C4-2B (cell line): Measurements from ENCODE around the gene CYTH1.

Source experiments
- H3K27ac ChIP-seq: fragments of 450-650 bp; 2 replicates; pipeline ENCODE4 v1.5.1; 2017
- ZFX ChIP-seq: fragments of 450-650 bp; IDR thresholded peaks from 2 replicates; pipeline ENCODE4 v1.6.1; 2017
- TF ChIP-seq, protein P1 (sequence below): fragments of 450-650 bp; conservative IDR thresholded peaks from 2 replicates; pipeline ENCODE4 v1.5.1; 2017; ENCODE audit warnings: mild to moderate bottlenecking

Gene CYTH1

DNA sequence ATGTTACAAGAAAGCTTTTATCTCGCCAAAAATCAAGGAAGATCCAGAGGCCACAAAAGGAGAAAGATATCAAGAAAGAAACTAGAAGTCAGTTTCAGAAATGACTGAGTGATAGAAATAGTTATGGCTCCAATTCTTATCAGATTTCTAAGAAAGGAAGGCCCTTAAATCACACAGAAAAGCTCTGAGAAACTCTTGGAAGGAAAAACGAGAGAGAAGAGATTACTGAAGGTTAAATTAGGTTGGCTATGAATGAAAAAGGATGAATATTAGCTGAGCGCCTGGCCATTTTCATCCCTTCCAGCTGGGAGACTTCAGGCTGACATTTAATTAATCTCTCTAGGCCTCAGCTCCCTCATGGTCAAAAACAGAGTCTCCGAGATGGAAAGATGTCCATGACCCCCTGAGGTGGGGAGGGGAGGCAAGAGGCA lies 72.3 kb downstream of the CYTH1 start:
- no peak overlapping the region for H3K27ac ChIP-seq
- TF ChIP-seq, protein P1, sequence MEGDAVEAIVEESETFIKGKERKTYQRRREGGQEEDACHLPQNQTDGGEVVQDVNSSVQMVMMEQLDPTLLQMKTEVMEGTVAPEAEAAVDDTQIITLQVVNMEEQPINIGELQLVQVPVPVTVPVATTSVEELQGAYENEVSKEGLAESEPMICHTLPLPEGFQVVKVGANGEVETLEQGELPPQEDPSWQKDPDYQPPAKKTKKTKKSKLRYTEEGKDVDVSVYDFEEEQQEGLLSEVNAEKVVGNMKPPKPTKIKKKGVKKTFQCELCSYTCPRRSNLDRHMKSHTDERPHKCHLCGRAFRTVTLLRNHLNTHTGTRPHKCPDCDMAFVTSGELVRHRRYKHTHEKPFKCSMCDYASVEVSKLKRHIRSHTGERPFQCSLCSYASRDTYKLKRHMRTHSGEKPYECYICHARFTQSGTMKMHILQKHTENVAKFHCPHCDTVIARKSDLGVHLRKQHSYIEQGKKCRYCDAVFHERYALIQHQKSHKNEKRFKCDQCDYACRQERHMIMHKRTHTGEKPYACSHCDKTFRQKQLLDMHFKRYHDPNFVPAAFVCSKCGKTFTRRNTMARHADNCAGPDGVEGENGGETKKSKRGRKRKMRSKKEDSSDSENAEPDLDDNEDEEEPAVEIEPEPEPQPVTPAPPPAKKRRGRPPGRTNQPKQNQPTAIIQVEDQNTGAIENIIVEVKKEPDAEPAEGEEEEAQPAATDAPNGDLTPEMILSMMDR, result no peak
- no peak for TF ChIP-seq ZFX

DNA sequence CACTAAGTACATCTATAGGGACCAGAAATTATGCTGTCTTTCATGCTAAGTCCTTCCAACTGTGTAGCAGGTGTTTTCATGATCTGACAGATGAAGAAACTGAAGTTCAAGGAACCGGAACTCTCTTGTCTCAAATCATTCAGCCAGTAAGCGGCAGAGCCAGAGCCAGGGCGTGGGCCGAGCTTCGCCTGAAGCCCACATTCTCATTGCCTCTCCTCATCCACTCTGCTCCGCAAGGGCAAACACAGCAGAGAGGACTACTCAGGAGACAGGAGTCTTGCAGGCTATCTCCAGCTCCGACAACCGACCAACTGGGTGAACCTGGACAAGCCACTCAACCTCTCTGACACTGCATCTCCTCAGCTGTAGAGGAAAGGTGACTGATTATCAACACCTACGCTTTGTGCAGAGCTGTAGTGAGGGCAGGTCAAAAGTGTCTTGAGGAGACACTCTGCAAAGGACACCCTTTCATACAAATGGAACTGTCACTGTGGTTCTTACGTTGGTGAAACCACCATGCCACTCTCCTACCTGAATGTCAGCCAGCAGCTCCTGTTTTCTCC lies 72.9 kb downstream of the CYTH1 start:
- no peak overlapping the region for H3K27ac ChIP-seq
- no peak for TF ChIP-seq ZFX
- TF ChIP-seq, protein P1, result no peak

DNA sequence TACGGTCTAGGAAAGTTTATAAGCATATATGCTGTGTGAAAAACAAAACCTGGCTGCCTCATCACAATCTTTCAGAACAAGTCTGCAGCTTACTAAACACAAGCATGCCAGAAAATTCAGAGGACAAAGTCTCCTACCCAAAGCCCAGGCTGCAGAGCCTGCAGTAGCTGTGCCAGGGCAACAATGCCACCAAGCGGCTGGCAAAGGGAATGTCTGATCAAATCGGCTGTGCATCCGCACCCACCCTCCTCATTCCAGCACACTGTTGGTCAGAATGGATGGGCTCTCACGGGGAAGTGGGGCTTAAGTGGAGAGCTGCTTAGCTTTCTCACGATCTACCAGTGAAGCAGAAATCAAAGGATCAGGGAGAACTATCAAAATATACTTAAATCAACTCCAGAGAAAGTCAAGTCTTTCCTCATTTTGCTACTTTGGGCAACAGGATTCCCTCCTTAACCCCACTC lies 73.5 kb downstream of the CYTH1 start:
- TF ChIP-seq ZFX, result no peak
- TF ChIP-seq, protein P1, result peak; percentile 96
- no peak overlapping the region for H3K27ac ChIP-seq

DNA sequence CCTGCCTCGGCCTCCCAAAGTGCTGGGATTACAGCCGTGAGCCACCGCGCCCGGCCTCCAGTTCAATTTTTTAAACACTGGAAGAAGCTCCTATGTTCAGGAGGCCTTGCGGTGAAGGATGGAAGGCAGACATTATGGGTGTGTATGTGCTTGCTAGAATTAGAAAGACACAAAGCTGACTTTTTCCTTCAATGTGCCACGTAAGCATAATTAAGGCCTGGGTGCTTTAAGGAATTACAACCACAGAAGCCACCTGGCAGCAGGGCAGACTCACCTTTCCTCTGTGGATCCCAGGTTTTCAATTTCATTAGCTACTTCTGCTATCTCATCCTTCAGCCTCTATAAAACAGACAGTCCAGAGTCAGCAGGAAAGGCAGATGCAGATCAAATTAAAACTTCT lies 74.2 kb downstream of the CYTH1 start:
- no peak overlapping the region for H3K27ac ChIP-seq
- no peak for TF ChIP-seq ZFX
- TF ChIP-seq, protein P1, result no peak

DNA sequence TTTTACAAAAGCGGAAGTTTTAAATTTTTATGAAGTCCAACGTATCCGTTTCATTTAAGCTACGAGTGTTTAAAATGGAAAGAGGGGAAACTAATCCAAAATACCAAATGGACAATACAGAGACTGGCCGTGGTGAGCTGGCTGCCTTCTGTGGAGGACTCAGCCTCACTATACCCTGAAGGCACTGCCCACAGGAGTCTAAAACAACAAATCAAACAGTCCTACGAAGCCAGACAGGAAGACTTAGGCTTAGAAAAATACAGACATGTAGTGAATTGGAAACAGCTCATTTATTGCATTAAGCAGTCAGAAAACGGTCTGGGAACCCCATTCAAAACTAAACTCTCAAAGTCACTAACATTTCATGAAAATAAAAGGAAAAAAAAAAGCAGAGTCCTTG lies 75.1 kb downstream of the CYTH1 start:
- H3K27ac ChIP-seq, result no peak overlapping the region
- no peak for TF ChIP-seq ZFX
- TF ChIP-seq, protein P1, result no peak

DNA sequence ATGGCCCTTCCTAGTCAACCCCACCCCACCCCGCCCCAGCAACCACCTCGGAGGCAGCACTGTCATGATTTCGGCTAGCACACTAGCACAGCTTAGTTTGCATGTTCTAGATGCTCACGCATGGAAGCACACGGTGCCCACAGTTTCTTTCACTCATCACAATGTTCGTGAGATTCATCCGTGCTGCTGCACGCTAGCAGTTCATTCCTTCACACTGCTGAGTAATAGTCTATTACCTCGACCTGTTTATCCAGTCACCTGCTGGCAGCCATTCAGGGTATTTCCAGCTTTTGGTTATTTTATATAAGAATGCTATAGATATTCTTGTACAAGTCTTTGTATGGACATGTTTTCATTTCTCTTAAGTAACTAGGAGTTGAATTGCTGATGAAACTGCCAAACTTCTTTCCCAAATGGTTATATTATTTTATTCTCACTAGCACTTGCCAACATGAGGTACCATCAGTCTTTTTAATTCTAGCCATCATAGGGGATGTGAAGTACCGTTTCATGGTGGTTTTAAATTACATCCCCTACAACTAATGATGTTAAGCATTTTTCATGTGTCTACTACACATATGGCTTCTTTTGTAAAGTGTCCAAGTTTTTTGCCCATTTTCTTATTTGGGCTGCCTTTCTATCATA lies 75.7 kb downstream of the CYTH1 start:
- no peak overlapping the region for H3K27ac ChIP-seq
- TF ChIP-seq ZFX, result no peak
- TF ChIP-seq, protein P1, result no peak

DNA sequence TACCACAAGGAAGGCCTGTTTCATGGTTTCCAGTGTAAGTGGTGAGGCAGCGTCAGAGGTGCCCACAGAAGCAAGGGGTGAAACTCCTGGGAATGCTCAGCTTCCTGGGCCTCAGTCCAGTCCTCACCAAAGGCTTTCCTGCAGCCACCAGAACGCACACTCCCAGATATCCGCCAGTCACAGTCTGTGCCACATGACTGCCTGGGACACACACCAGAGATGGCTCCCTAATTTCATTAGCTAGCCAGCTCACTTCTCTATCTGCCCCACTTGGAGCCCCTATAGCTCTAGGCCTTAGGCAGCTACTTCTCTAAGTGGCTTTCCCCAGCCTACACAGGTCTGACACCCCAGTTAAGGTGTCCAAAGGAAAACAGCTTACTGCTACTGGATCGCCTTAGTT lies 77.0 kb downstream of the CYTH1 start:
- no peak overlapping the region for H3K27ac ChIP-seq
- TF ChIP-seq, protein P1, result no peak
- TF ChIP-seq ZFX, result no peak
